GM12875 (cell line): ENCODE measurements around the gene NEDD9.

Experiments
- H3K4me3 ChIP-seq: one replicate; pipeline ENCODE4 v1.5.1; 2011; ENCODE audit warnings: low read depth, low read length, control low read depth
- TF ChIP-seq, protein P1 (sequence below): IDR thresholded peaks from 2 replicates; pipeline ENCODE4 v1.5.1; 2011; ENCODE audit warnings: low read depth, mild to moderate bottlenecking, control low read depth, inconsistent platforms, low read length, moderate library complexity, borderline replicate concordance; ENCODE audit not compliant: insufficient read depth

The NEDD9 gene

DNA sequence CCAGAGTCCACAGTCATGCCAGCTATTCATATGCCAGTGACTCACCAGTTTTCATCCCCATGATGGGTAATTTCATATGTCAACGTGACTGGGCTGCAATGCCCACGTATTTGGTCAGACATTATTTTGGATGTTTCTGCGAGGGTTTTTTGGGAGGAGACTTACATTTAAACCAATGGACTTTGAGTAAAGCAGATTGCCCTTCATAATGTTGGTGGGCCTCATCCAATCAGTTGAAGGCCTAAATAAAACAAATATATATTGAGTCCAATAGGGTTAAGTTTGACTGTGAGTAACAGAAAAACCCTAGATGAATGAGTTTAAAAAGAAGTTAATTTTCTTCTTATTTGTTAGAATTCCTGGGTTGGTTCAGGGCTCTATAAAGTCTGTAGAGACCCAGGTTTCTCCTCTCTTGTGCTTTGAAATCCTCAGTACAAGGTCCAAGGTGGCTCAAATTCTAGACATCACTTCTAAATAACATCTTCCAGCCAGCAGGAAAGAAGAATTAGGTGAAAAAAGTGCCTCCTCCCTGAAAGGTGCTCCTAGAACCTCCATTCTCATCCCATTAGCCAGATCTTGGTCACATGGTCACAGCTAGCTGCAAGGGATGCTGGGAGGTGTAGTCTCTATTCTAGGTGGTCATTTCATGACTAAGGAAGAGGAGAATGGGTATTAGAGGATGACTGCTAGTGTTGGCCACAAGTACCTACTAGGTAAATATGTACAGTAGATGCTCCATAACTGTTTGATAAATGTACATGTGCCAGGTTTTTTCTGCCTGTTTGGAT is 16.7 kb upstream of the NEDD9 start:
- TF ChIP-seq, protein P1, sequence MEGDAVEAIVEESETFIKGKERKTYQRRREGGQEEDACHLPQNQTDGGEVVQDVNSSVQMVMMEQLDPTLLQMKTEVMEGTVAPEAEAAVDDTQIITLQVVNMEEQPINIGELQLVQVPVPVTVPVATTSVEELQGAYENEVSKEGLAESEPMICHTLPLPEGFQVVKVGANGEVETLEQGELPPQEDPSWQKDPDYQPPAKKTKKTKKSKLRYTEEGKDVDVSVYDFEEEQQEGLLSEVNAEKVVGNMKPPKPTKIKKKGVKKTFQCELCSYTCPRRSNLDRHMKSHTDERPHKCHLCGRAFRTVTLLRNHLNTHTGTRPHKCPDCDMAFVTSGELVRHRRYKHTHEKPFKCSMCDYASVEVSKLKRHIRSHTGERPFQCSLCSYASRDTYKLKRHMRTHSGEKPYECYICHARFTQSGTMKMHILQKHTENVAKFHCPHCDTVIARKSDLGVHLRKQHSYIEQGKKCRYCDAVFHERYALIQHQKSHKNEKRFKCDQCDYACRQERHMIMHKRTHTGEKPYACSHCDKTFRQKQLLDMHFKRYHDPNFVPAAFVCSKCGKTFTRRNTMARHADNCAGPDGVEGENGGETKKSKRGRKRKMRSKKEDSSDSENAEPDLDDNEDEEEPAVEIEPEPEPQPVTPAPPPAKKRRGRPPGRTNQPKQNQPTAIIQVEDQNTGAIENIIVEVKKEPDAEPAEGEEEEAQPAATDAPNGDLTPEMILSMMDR, result no peak
- H3K4me3 ChIP-seq, result no peak overlapping the region

DNA sequence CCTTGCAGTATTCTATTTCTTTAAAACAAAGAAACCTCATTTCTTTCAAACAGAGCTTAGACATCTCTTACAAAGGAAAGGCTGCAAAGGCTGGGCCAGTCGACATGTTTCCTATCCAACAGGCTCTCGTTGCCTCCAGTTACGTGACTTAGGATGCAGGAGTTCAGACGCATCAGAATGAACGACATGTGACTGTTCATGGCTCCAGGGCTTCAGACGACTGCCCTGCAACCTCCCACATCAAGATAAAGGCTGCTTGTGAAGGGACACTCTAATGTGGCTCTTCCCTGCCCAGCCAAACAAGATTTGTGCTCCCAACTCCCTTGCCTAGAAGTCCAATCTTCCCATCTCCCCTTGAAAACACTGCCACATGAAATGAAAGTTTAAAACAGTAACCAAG is 14.3 kb upstream of the NEDD9 start:
- TF ChIP-seq, protein P1, result no peak
- H3K4me3 ChIP-seq, result no peak overlapping the region

DNA sequence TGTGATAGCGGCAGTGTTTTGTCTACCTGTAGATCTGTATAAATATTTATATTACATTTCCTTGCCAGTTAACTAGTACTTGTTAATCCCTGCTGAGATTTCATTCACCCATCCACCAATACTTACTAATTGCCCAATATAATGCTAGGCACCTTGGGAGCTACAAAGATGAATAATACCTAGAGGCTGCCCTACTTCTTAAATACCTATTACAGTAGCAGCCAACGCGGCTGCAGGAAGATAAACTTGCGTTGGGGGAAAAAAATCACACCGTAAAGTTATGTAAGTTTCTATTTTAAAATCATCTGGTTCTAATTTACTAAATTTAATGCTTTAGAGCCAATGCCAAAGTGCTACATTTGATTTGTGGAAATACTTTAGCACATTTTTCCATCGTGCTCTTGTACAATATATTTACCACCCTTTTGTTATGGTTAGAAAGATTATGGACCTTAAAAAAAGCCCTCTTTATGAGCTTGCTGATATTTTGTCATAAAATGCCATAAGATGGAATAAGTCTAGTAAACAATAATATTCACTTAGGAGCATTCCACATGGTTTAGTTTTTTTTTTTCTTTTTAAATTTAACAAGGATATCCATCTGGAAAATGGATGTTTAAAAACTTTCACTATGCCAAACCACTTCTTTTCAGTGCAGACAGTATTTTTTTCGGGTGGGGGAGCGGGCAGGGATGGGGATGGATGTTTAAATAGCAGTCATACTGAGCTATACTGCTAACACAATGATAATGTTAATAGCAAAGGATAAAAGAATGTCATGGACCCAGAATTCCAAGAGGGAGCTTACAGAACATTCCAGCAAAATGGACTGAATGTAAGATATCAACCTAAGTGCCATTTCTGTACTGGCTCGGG is 13.2 kb upstream of the NEDD9 start:
- TF ChIP-seq, protein P1, result no peak
- H3K4me3 ChIP-seq, result no peak overlapping the region

DNA sequence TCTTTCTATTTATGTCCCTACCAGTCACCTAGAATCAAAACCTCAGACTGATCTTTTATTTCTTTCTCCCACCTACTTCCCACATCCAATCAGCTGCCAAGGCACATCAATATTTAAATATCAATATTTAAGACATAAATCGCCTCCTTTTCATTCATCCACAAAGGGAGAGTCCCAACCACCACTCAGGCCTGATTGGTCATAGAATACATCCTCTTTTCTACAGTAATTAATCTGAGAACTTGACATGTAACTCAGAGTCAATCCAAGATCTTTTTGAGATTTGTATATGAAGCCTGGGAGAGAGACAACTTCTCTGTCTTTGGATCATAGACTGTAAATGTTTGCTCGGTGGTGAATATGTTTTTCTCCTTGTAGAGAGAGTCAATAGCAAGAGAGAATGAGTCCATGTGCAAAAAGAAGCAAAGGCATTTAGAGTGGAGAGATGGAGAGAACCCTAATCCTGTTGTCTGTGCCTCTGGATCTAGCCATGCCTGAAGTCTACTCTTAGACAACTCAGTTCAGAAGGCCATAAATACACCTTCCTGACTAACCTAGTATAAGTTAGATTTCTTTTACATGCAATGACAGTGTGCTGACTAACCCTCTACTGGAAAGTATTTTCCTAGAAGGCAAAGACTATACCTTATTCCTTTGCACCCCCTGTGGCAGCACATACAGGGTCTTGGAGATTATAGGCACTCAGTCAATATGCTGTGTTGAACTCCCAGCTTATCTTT is 12.1 kb upstream of the NEDD9 start:
- H3K4me3 ChIP-seq, result no peak overlapping the region
- TF ChIP-seq, protein P1, result no peak

DNA sequence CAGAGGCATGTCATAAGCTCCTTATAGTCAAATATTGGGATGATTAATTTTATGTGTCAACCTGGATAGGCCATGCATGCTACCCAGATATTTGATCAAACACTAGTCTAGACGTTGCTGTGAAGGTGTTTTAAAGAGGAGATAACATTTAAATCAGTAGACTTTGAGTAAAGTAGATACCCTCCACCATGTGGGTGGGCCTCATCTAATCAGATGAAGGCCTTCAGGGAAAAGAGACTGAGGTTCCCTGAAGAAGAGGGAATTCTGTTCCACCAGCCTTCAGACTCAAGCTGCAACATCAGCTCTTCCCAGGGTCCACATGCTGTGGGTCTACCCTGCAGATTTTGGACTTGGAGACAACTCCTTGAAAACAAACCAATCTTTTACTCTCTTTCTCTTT is 11.4 kb upstream of the NEDD9 start:
- TF ChIP-seq, protein P1, result no peak
- no peak overlapping the region for H3K4me3 ChIP-seq

DNA sequence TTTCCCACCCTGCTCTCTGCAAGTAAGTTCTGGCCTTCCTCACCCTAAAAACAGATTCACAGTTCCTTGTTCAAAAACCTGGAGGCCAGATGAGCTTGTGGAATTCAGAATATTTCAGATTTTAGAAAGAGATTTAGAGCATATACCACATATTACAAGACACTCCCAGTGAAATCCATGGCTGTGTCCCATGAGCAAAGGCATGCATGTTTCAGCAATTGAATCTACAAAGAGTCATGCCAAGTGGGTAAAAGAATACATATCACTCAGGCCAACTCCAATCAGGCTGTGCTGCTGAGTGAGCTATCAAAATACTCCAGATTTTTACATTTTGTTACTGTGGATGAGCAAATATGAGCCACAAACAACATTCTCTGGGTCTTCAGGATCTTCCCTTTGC is 10.2 kb upstream of the NEDD9 start:
- H3K4me3 ChIP-seq, result no peak overlapping the region
- TF ChIP-seq, protein P1, result no peak
